ENCODE measurements around the gene ETV5. TPM values are rescaled to one million over a fixed set of nuclear protein-coding genes. Genes with fewer than 3 reads are reported as not detected.
A peak's percentile ranks its signal among the peaks of the same experiment; 100 is the strongest.

Gene ETV5
- total RNA-seq, 1 experiment from 2014 or later: 26.5 TPM

DNA sequence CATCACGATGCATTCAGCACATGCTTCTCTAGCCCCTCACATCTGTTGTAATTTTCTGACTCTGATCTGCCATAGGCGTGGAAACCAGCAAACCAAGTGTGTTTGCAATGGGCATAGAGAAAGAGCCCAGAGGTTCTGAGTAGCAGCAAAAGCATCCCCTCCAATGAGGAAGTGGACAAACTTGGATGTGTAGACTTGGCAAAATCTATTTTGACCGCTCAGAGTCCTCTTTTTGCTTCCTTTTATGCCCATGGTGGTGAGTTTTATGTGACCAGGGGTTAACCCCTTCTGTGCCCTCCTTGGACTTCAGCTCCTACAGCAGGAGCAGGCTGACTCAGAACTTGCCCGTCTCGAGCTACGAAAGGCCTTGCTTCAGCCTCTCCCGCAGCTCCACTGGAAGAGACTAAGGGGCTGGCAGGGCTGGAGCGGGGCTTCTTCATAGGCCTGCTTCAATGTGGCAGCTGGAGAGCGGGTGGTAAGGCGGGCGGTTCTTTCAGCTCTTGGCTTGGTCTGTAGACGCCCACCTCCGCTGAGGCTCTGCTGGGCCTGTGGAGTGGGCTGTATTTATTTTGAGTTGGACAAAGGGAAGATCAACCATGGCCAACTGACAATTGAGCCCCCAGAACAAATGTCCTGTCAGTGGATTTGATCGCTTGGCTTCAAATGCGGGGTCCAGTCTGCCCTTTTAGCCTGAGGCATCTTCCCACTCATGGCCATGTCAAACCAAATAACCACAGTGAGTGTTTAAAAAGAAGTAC, 6.5 kb upstream of the ETV5 start:
- no peak for DNase-seq (ENCODE audit: low read depth in 1 of 2, low spot score in 2 of 2)
- Histone ChIP-seq H3K27me3 (replicated peaks) (no peaks in the 10 kb centered on the region), H3K9me3 (replicated peaks) (no peaks in the 10 kb centered on the region), H3K27ac (no peak overlapping the region), H3K36me3 (no peaks in the 10 kb centered on the region), H3K4me1 (replicated peaks) (peaks cover 2% of the 10 kb centered on the region), H3K4me3 (no peak overlapping the region)

- Histone ChIP-seq H3K4me1 (replicated peaks) (peaks cover 19% of the 10 kb centered on the region), H3K36me3 (peaks cover 4% of the 10 kb centered on the region; the same call in 1 of the 2 replicates), H3K27me3 (replicated peaks) (no peaks in the 10 kb centered on the region), H3K9me3 (replicated peaks) (no peaks in the 10 kb centered on the region), H3K27ac (no peak overlapping the region), H3K4me3 (no peak overlapping the region)
- DNase-seq (ENCODE audit: low read depth in 1 of 2, low spot score in 2 of 2): no peak
Measured at GRCh38 chr3:186110975-186111974, 2.4 kb upstream of the ETV5 start.

GRCh38 chr3:186109897-186110803, 1.3 kb upstream of the ETV5 start:
- DNase-seq (ENCODE audit: low read depth in 1 of 2, low spot score in 2 of 2): peak; percentile 5 to 50
- Histone ChIP-seq H3K27me3 (replicated peaks) (no peaks in the 10 kb centered on the region), H3K4me1 (replicated peaks) (peaks cover 19% of the 10 kb centered on the region), H3K9me3 (replicated peaks) (no peaks in the 10 kb centered on the region), H3K27ac (peak overlapping the region; percentile 70), H3K36me3 (peaks cover 9% of the 10 kb centered on the region), H3K4me3 (peak overlapping the region; percentile 64)

DNA sequence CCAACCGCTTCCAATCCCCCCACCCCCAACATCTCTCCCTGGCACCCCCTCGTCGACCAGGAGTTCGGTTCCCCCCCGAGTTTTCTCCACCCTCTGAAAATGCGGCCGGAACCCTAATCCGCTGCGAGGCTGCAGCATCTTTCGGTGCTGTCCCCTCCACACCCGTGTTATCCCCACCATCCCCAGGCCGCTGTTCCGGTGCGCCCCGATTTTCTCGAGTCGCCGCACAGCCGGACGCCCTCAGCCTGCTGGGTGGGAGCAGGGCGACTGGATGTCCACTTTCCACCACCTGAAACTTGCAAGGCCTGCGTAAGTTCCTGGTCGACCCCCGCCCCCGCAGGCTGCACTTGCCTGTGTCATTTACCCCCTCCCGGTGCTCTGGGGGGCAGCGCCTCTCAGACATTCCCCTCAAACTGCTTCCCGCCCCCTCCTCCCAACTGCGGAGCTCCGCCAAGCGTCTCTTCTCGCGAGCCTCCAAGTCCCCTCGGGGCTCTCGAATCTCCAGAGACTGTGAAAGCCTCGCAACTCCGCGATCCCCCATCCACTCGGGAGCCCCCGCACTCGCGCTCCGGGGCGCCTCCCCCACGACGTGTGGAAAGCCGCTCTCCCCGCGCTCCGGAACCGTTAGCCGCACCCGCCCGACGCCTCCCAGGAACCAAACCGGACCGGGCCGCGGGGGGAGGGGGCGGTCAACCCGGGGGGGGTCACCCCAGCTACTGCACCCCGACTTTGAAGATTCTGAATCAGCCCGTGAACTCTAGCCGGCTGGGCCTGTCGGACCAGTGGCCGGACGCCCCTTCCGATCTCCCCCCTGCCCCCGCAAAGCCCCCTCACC, 566 bp downstream of the ETV5 start:
- Histone ChIP-seq H3K27me3 (replicated peaks) (no peaks in the 10 kb centered on the region), H3K9me3 (replicated peaks) (no peaks in the 10 kb centered on the region), H3K36me3 (peaks cover 20% of the 10 kb centered on the region), H3K27ac (peak overlapping the region; percentile 54), H3K4me1 (replicated peaks) (peaks cover 27% of the 10 kb centered on the region), H3K4me3 (peak overlapping the region; percentile 64)
- peak; percentile 57 to 70 for DNase-seq (ENCODE audit: low read depth in 1 of 2, low spot score in 2 of 2)

DNA sequence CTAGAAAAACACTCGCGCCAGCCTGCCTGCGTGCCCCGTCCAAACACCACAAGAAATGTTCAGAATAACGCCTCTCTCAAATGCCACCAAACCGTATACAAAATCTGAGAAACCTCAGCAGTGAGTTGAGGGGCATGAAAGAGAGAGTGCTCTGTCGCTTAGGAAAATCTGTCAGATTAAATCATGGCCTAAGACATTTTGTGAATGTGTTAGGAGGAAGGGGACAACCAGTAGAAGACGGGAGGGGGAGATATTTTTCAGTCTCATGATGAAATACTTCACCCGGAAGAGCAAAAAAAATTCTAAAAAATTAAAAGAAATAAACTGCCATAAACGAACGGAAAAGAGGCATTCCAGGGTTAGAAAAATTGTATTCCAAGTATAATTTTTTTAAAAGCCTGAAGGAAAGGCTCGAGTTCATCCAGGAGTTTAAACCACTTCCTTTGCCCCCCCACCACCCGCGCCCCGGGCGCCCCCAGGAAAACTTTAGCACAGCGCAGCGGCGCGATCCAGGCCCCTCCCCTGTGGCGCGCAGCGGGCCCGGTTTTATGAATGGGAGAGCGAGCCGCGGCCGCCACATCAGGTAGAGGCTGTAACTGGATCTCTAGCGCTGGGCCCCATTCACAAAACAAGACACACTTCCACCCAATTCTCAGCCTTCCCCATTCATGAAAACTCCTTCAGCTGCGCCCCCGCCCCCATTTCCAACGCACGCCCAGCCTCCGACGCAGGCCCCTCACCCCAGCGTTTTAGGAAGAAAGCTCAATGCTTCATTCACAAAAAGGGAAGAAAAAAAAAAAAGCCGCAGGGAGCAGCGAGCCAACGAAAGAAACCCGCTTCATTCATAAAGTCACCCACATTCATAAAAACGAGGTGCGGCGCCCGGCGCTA, 1.4 kb downstream of the ETV5 start:
- Histone ChIP-seq H3K4me3 (peak overlapping the region; percentile 64), H3K9me3 (replicated peaks) (no peaks in the 10 kb centered on the region), H3K27ac (peak overlapping the region; percentile 32), H3K27me3 (replicated peaks) (no peaks in the 10 kb centered on the region), H3K4me1 (replicated peaks) (peaks cover 27% of the 10 kb centered on the region), H3K36me3 (peaks cover 20% of the 10 kb centered on the region)
- peak; percentile 60 to 66 for DNase-seq (ENCODE audit: low read depth in 1 of 2, low spot score in 2 of 2)

GRCh38 chr3:186105543-186105942, 3.3 kb downstream of the ETV5 start:
- Histone ChIP-seq H3K4me3 (no peak overlapping the region), H3K4me1 (replicated peaks) (peaks cover 27% of the 10 kb centered on the region), H3K9me3 (replicated peaks) (no peaks in the 10 kb centered on the region), H3K27ac (no peak overlapping the region), H3K36me3 (peaks cover 25% of the 10 kb centered on the region), H3K27me3 (replicated peaks) (no peaks in the 10 kb centered on the region)
- no peak for DNase-seq (ENCODE audit: low read depth in 1 of 2, low spot score in 2 of 2)

DNA sequence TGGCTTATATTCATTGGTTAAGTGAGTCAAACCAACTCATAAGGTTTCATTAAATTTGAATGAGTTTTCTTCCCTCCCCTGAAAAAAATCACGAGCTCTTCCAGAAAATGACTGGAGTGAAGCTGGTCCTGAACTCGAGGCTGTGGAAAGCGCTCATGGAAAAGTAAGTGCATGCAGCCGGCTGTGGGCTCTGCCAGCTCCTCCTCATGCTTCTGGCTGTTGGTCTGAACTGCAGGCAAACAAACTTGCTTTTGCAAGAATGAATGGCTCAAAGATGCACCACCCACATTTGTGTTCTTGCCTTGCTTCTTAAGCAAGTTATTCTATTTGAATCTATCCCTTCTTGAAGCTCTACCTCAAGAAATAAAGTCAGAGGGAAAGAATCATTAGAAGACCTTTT, 6.2 kb downstream of the ETV5 start:
- Histone ChIP-seq H3K9me3 (replicated peaks) (no peaks in the 10 kb centered on the region), H3K27ac (no peak overlapping the region), H3K4me1 (replicated peaks) (peaks cover 22% of the 10 kb centered on the region), H3K36me3 (peaks cover 25% of the 10 kb centered on the region), H3K4me3 (no peak overlapping the region), H3K27me3 (replicated peaks) (no peaks in the 10 kb centered on the region)
- DNase-seq (ENCODE audit: low read depth in 1 of 2, low spot score in 2 of 2): no peak

DNA sequence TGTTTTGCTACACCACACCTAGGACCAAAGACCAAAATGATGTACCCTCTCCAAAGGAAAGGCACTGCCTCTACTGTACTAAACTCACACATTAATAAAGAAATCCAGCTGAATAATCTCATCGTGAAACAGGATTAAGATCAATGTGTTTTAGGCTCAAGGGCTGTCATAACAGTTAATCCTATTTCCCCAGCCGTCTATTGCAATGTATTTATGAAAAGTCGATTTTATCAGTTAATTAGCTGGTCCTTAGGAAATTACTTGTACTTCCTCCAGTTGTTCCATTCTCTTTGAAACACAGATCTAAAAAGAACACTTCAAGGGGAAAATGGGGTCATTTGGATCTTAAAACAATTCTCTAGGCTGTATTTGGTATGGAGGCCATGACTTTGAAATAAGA, 8.5 kb downstream of the ETV5 start:
- no peak for DNase-seq (ENCODE audit: low read depth in 1 of 2, low spot score in 2 of 2)

GRCh38 chr3:186099178-186099577, 9.7 kb downstream of the ETV5 start:
- DNase-seq (ENCODE audit: low read depth in 1 of 2, low spot score in 2 of 2): peak in 1 of 2 experiments; percentile 8
- no peaks in the 10 kb centered on the region for H3K27me3 ChIP-seq (replicated peaks)
- H3K4me3 ChIP-seq: no peak overlapping the region
- H3K4me1 ChIP-seq (replicated peaks): peaks cover 15% of the 10 kb centered on the region
- H3K9me3 ChIP-seq (replicated peaks): no peaks in the 10 kb centered on the region
- H3K27ac ChIP-seq: no peak overlapping the region
- peaks cover 32% of the 10 kb centered on the region for H3K36me3 ChIP-seq

More for the DNA sequence above, 8.5 kb downstream of the ETV5 start:
- no peaks in the 10 kb centered on the region for H3K9me3 ChIP-seq (replicated peaks)
- no peaks in the 10 kb centered on the region for H3K27me3 ChIP-seq (replicated peaks)
- no peak overlapping the region for H3K27ac ChIP-seq
- H3K36me3 ChIP-seq: peaks cover 28% of the 10 kb centered on the region
- H3K4me1 ChIP-seq (replicated peaks): peaks cover 17% of the 10 kb centered on the region
- H3K4me3 ChIP-seq: no peak overlapping the region

DNA sequence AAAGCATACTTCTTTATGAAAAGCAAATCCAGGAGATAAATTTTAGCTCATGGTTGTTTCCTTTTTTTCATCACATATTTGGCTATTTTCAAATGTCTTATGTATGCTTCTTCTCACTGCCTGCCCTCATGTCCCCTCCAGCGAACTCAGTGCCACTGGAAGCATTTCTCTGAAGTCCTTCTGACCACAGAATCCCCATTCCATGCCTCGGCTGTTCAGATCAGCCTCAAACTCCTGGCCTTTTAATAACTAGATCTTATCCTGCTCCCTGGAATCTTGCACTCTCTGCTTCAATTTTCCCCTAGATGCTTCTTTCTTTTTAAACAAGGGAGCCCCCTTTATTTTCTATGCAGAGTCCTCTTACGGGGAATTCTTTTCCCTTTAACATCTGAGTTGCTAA, 10.1 kb downstream of the ETV5 start:
- Histone ChIP-seq H3K27ac (no peak overlapping the region), H3K27me3 (replicated peaks) (no peaks in the 10 kb centered on the region)

DNA sequence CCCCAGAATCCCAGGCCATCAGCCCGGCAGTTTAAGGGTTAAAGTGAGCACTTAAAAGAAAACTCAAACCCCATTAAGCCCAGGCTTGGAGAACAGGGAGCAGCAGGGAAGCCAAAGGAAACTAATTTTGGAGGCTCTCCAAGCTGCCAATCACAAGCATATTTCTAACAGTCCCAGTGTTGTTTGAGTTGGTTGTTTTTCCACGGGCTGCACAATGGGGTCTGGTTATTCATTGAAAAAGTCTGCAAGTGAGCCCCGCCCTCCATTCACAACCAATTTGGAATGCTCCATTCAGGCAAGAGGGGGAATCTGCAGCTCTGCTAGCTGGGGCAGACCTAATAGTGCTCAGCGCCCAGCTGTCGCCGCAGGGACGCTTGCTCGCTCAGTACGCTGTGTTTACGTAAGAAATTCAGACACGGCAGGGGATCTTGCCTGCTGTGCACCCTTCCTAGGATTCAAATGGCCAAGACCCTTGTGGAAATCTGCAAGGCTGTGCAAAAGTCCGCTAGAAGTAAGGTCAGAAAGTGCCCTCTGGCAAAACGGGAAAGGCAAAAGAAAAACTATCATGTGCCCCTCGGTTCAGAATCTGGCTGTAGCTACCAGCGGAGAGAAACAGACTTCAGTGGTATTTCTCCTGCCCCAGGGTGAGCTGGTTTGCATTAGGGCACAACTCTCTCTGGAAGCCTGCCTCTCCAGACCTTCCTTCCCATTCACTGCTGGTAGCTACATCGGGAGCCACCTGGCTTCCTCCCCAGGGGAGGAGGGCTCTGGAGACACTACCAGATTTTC, 11.0 kb downstream of the ETV5 start:
- peak; percentile 84 to 87 for DNase-seq (ENCODE audit: low read depth in 1 of 2, low spot score in 2 of 2)
- Histone ChIP-seq H3K9me3 (replicated peaks) (no peaks in the 10 kb centered on the region), H3K27me3 (replicated peaks) (no peaks in the 10 kb centered on the region), H3K36me3 (peaks cover 26% of the 10 kb centered on the region; the same call in 1 of the 2 replicates), H3K4me1 (replicated peaks) (peaks cover 9% of the 10 kb centered on the region), H3K27ac (no peak overlapping the region), H3K4me3 (peak overlapping the region; percentile 30)

More for the DNA sequence above, 10.1 kb downstream of the ETV5 start:
- no peak overlapping the region for H3K4me3 ChIP-seq
- peaks cover 11% of the 10 kb centered on the region for H3K4me1 ChIP-seq (replicated peaks)
- peaks cover 28% of the 10 kb centered on the region for H3K36me3 ChIP-seq
- no peak for DNase-seq (ENCODE audit: low read depth in 1 of 2, low spot score in 2 of 2)
- H3K9me3 ChIP-seq (replicated peaks): no peaks in the 10 kb centered on the region
